ENCODE results near the gene MTHFR. TPM values are rescaled to one million over a fixed set of nuclear protein-coding genes. Genes with fewer than 3 reads are reported as not detected.

The MTHFR gene
- total RNA-seq, 1 experiment from 2014 or later: 22.6 TPM

DNA sequence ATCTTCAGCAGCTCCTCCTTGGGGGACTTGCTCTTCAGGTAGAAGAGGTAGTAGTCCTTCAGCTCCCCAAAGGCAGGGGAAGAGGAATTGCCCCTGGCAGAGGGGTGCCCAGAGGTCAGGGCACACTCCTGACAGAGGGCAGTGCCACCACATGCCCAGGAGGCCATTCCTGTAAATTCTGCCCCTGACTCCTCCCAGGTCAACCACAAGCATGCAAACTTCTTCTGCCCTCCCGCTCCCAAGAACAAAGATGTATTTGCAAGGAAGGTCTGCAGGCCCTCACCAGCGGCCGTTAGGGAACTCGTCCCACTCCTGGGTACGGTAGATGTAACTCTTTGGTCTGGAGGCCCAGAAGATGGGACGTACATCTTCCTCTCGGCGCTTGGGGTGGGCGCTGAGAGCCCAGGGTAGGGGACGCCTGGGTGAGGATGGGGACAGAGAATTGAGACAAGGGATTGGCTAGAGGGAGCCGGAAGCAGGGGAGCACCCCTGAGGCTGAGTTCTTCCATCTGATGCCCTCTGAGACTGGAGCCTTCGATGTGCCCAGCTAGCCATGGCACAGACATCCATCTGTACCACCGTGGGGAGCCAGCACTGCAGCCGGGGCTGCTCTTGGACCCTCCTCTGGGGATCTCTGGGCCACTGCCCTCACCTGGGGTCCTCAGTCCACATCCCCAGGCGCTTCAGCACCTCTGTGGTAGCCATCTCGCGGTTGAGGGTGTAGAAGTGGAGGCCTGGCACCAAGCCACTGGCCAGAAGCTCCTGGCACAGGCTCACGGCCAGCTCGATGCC lies 11.1 kb downstream of the MTHFR start:
- peaks cover 43% of the 10 kb centered on the region for H3K36me3 Mint-ChIP-seq
- no peak for ATAC-seq
- TF ChIP-seq ZNF671 (CRISPR knock-in tag; IDR thresholded peaks at IDR 0.05) (no peak), RELA (CRISPR knock-in tag; IDR thresholded peaks at IDR 0.05; ENCODE audit: borderline replicate concordance) (no peak), GRHL2 (CRISPR knock-in tag; IDR thresholded peaks at IDR 0.05; ENCODE audit: insufficient replicate concordance, severe bottlenecking) (no peak), GTF2I (CRISPR knock-in tag; conservative IDR thresholded peaks at IDR 0.05) (no peak)
- H3K4me1 Mint-ChIP-seq: no peaks in the 10 kb centered on the region
- POLR2A ChIA-PET: no interaction called here
- no peaks in the 10 kb centered on the region for H3K9me3 Mint-ChIP-seq
- CTCF ChIA-PET: interaction anchor here (2.7 kb wide), 1 partner anchor 9 kb away, joined by 21 read pairs; no protein-coding TSS in a partner anchor
- no peak for DNase-seq (ENCODE audit: low spot score)
- H3K4me3 Mint-ChIP-seq: no peak overlapping the region
- no peaks in the 10 kb centered on the region for H3K27me3 Mint-ChIP-seq (ENCODE audit: low read depth)
- H3K27ac Mint-ChIP-seq: no peak overlapping the region

DNA sequence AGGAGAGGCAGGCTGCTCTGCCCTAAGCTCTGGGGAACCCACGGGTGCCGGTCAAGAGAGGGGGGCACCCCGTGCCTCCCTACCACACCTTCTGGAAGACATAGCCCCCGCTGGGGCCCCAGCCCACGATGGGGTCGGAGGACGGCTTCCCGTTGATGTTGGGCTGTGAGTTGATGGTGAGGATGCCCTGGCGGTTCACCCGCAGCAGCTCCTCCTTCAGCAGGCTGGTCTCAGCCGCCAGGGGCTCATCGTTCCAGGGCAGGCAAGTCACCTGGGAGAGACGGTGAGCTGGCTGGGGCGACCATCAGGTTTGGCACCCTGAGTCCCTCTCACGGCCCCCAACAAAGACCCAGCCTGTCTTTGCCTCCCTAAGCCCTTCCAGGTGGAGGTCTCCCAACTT lies 11.9 kb downstream of the MTHFR start:
- TF ChIP-seq ZNF532 (CRISPR knock-in tag; IDR thresholded peaks at IDR 0.05; ENCODE audit: borderline replicate concordance) (no peak), IRF2 (CRISPR knock-in tag; IDR thresholded peaks at IDR 0.05; ENCODE audit: borderline replicate concordance, low read depth) (no peak), ZNF671 (CRISPR knock-in tag; IDR thresholded peaks at IDR 0.05) (no peak), ZNF232 (CRISPR knock-in tag; IDR thresholded peaks at IDR 0.05) (no peak), SMAD3 (CRISPR knock-in tag; IDR thresholded peaks at IDR 0.05; ENCODE audit: borderline replicate concordance) (no peak), JAZF1 (CRISPR knock-in tag; IDR thresholded peaks at IDR 0.05) (no peak), PREB (CRISPR knock-in tag; IDR thresholded peaks at IDR 0.05; ENCODE audit: borderline replicate concordance) (no peak), ZNF263 (CRISPR knock-in tag; IDR thresholded peaks at IDR 0.05; ENCODE audit: low read depth) (no peak), TEAD4 (CRISPR knock-in tag; IDR thresholded peaks at IDR 0.05) (no peak), CBFB (CRISPR knock-in tag; IDR thresholded peaks at IDR 0.05; ENCODE audit: low read depth) (no peak), E2F1 (CRISPR knock-in tag; IDR thresholded peaks at IDR 0.05) (no peak), NR3C1 (CRISPR knock-in tag; conservative IDR thresholded peaks at IDR 0.05; ENCODE audit: low read depth) (no peak)
- TF ChIP-seq, protein P1, sequence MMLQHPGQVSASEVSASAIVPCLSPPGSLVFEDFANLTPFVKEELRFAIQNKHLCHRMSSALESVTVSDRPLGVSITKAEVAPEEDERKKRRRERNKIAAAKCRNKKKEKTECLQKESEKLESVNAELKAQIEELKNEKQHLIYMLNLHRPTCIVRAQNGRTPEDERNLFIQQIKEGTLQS (CRISPR knock-in tag; conservative IDR thresholded peaks at IDR 0.05): no peak
- TF ChIP-seq, protein P2, sequence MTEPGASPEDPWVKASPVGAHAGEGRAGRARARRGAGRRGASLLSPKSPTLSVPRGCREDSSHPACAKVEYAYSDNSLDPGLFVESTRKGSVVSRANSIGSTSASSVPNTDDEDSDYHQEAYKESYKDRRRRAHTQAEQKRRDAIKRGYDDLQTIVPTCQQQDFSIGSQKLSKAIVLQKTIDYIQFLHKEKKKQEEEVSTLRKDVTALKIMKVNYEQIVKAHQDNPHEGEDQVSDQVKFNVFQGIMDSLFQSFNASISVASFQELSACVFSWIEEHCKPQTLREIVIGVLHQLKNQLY (CRISPR knock-in tag; IDR thresholded peaks at IDR 0.05): no peak
- TF ChIP-seq, protein P3, sequence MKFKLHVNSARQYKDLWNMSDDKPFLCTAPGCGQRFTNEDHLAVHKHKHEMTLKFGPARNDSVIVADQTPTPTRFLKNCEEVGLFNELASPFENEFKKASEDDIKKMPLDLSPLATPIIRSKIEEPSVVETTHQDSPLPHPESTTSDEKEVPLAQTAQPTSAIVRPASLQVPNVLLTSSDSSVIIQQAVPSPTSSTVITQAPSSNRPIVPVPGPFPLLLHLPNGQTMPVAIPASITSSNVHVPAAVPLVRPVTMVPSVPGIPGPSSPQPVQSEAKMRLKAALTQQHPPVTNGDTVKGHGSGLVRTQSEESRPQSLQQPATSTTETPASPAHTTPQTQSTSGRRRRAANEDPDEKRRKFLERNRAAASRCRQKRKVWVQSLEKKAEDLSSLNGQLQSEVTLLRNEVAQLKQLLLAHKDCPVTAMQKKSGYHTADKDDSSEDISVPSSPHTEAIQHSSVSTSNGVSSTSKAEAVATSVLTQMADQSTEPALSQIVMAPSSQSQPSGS (CRISPR knock-in tag; IDR thresholded peaks at IDR 0.05; ENCODE audit: borderline replicate concordance, low read depth): no peak
- TF ChIP-seq, protein P4, sequence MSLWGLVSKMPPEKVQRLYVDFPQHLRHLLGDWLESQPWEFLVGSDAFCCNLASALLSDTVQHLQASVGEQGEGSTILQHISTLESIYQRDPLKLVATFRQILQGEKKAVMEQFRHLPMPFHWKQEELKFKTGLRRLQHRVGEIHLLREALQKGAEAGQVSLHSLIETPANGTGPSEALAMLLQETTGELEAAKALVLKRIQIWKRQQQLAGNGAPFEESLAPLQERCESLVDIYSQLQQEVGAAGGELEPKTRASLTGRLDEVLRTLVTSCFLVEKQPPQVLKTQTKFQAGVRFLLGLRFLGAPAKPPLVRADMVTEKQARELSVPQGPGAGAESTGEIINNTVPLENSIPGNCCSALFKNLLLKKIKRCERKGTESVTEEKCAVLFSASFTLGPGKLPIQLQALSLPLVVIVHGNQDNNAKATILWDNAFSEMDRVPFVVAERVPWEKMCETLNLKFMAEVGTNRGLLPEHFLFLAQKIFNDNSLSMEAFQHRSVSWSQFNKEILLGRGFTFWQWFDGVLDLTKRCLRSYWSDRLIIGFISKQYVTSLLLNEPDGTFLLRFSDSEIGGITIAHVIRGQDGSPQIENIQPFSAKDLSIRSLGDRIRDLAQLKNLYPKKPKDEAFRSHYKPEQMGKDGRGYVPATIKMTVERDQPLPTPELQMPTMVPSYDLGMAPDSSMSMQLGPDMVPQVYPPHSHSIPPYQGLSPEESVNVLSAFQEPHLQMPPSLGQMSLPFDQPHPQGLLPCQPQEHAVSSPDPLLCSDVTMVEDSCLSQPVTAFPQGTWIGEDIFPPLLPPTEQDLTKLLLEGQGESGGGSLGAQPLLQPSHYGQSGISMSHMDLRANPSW (CRISPR knock-in tag; conservative IDR thresholded peaks at IDR 0.05; ENCODE audit: low read depth): no peak
- peaks cover 41% of the 10 kb centered on the region for H3K36me3 Mint-ChIP-seq
- no peak overlapping the region for H3K4me3 Mint-ChIP-seq
- no peaks in the 10 kb centered on the region for H3K9me3 Mint-ChIP-seq
- no peaks in the 10 kb centered on the region for H3K4me1 Mint-ChIP-seq
- ATAC-seq (no peak), DNase-seq (ENCODE audit: low spot score) (no peak)
- ChIA-PET CTCF (interaction anchor here (2.7 kb wide), 1 partner anchor 9 kb away, joined by 21 read pairs; no protein-coding TSS in a partner anchor), POLR2A (interaction anchor here (1.4 kb wide), 1 partner anchor 9 kb away, joined by 3 read pairs; no protein-coding TSS in a partner anchor)
- no peaks in the 10 kb centered on the region for H3K27me3 Mint-ChIP-seq (ENCODE audit: low read depth)
- no peak overlapping the region for H3K27ac Mint-ChIP-seq

Data from WTC11 (cell line).